Erythroblast (primary cell): ENCODE measurements around the gene NFKB2.

Experiments
- GATA1 ChIP-seq: IDR thresholded peaks from 2 replicates; pipeline ENCODE4 v1.6.1; 2011; ENCODE audit warnings: low read depth, mild to moderate bottlenecking, control low read depth, low read length, moderate library complexity
- POLR2A ChIP-seq: IDR thresholded peaks from 2 replicates; pipeline ENCODE4 v1.6.1; 2011; ENCODE audit warnings: mild to moderate bottlenecking, low read length

- TF ChIP-seq POLR2A (no peak), GATA1 (no peak)
Observed at GRCh38 chr10:102371295-102371694, 24.2 kb upstream of the NFKB2 start.
